SK-N-SH (cell line): ENCODE data around the gene RAB17. TPM values are rescaled to one million over a fixed set of nuclear protein-coding genes. Genes with fewer than 3 reads are reported as not detected.

ENCODE experiments used
- CTCF ChIA-PET: fragments of 300-600, 350-600 bp; formaldehyde crosslinking; extraction: SDS; loops from one replicate; lab custom pipeline; 2021; lab: Yijun Ruan, JAX
- POLR2A ChIA-PET: fragments of 350-600 bp; sonication (Branson Sonifier 250); formaldehyde crosslinking; extraction: SDS; loops from one replicate; lab custom pipeline; 2020; ENCODE audit warnings: antibody characterized with exemption, inconsistent platforms; lab: Yijun Ruan, JAX
- DNase-seq: peaks from one replicate; pipeline ENCODE4 v3.0.0; 2012
- H2AFZ ChIP-seq: fragments of 200-600 bp; sonication (generic); 2 replicates; pipeline ENCODE4 v1.8.1; 2016; ENCODE audit warnings: antibody characterized with exemption, mild to moderate bottlenecking, low read depth
- H3F3A ChIP-seq: fragments of 200-600 bp; sonication (generic); replicated peaks from 2 replicates; pipeline ENCODE3; 2016; ENCODE audit warnings: antibody characterized with exemption, mild to moderate bottlenecking; ENCODE audit not compliant: insufficient read depth
- H3K27ac ChIP-seq, 2 experiments: fragments of 200-500 bp in 1 of 2; fragments of 200-600 bp in 1 of 2; sonication (Bioruptor generic) in 1 of 2; sonication (generic), shearing (Covaris generic) in 1 of 2; 2 replicates each; pipeline versions ENCODE4 v1.5.1 to v1.6.1; 2014 to 2016; ENCODE audit warnings: low read depth in 2 of 2, inconsistent platforms in 1 of 2, low read length in 1 of 2, mild to moderate bottlenecking in 1 of 2, mixed read lengths in 1 of 2
- H3K27me3 ChIP-seq: fragments of 200-600 bp; sonication (generic), shearing (Covaris generic); 2 replicates; pipeline ENCODE4 v1.6.1; 2016; ENCODE audit warnings: mixed run types; ENCODE audit not compliant: insufficient read depth
- H3K36me3 ChIP-seq, 2 experiments: fragments of 200-500 bp in 1 of 2; fragments of 200-600 bp in 1 of 2; sonication (Bioruptor generic) in 1 of 2; sonication (generic) in 1 of 2; replicated peaks in 1 of 2; 2 replicates each; pipeline versions ENCODE3 to v1.5.1; 2014 to 2016; ENCODE audit warnings: low read length in 1 of 2, mild to moderate bottlenecking in 1 of 2; ENCODE audit not compliant: insufficient read depth in 2 of 2, control insufficient read depth in 1 of 2
- H3K4me1 ChIP-seq, 2 experiments: fragments of 200-500 bp in 1 of 2; fragments of 200-600 bp in 1 of 2; sonication (Bioruptor generic) in 1 of 2; sonication (generic), shearing (Covaris generic) in 1 of 2; 2 replicates each; pipeline versions ENCODE4 v1.5.1 to v1.6.1; 2014 to 2016; ENCODE audit warnings: low read depth in 1 of 2, low read length in 1 of 2, mixed run types in 1 of 2; ENCODE audit not compliant: insufficient read depth in 2 of 2, control insufficient read depth in 1 of 2
- H3K4me2 ChIP-seq: fragments of 200-600 bp; sonication (generic), shearing (Covaris generic); 2 replicates; pipeline ENCODE4 v1.6.1; 2017; ENCODE audit warnings: mixed run types
- H3K4me3 ChIP-seq, 2 experiments: fragments of 200-500 bp in 1 of 2; fragments of 200-600 bp in 1 of 2; sonication (Bioruptor generic) in 1 of 2; sonication (generic), shearing (Covaris generic) in 1 of 2; 2 replicates each; pipeline versions ENCODE4 v1.5.1 to v1.8.1; 2014 to 2016; ENCODE audit warnings: low read depth in 2 of 2, inconsistent platforms in 1 of 2, low read length in 1 of 2, mild to moderate bottlenecking in 1 of 2, mixed read lengths in 1 of 2, moderate library complexity in 1 of 2
- H3K79me2 ChIP-seq: fragments of 200-600 bp; sonication (generic); 2 replicates; pipeline ENCODE4 v1.8.1; 2017; ENCODE audit warnings: mild to moderate bottlenecking; ENCODE audit not compliant: insufficient read depth
- H3K9ac ChIP-seq: fragments of 200-600 bp; sonication (generic); 2 replicates; pipeline ENCODE4 v1.6.1; 2017; ENCODE audit warnings: mixed run types
- H3K9me2 ChIP-seq: fragments of 200-600 bp; sonication (generic); 2 replicates; pipeline ENCODE4 v1.6.1; 2017; ENCODE audit warnings: mixed run types
- H3K9me3 ChIP-seq: fragments of 200-600 bp; sonication (generic); 2 replicates; pipeline ENCODE4 v1.6.1; 2017; ENCODE audit warnings: mixed run types, mild to moderate bottlenecking, moderate library complexity
- H4K20me1 ChIP-seq: fragments of 200-600 bp; sonication (generic); 2 replicates; pipeline ENCODE4 v1.6.1; 2017; ENCODE audit warnings: mild to moderate bottlenecking, mixed run types; ENCODE audit not compliant: insufficient read depth
- CTCF ChIP-seq: fragments of 200-600 bp; sonication (generic); IDR thresholded peaks from 2 replicates; pipeline ENCODE4 v1.6.1; 2017; ENCODE audit warnings: antibody characterized with exemption, mild to moderate bottlenecking, moderate library complexity
- EP300 ChIP-seq, 2 experiments: IDR thresholded peaks; 2 replicates each; pipeline versions ENCODE4 v1.4.0 to v1.6.1; 2012; ENCODE audit warnings: borderline replicate concordance in 1 of 2, low read depth in 1 of 2, low read length in 1 of 2
- GABPA ChIP-seq: IDR thresholded peaks from 2 replicates; pipeline ENCODE4 v1.4.0; 2012; ENCODE audit warnings: low read depth, mild to moderate bottlenecking
- NRF1 ChIP-seq: IDR thresholded peaks from 2 replicates; pipeline ENCODE4 v1.6.1; 2012; ENCODE audit warnings: low read depth, mild to moderate bottlenecking, low read length
- RFX5 ChIP-seq: IDR thresholded peaks from 2 replicates; pipeline ENCODE4 v1.6.1; 2012; ENCODE audit warnings: mild to moderate bottlenecking, improper control_type of control experiment, low read length
- TEAD4 ChIP-seq: IDR thresholded peaks from 2 replicates; pipeline ENCODE4 v1.4.0; 2012; ENCODE audit warnings: mild to moderate bottlenecking, borderline replicate concordance; ENCODE audit not compliant: insufficient read depth
- WGBS: methylation state at CpG from one replicate; pipeline ENCODE4 v1.1.6; 2017; ENCODE audit warnings: low lambda C conversion rate; 5-methylcytosine and 5-hydroxymethylcytosine counted together
- polyA plus RNA-seq, 3 experiments: library from polyadenylated mRNA; depleted of rRNA; stranded (reverse); fragments of >200 nt; gene quantifications; 2 replicates each; pipeline ENCODE4 v1.2.3, GENCODE V29; 2012
- TF ChIP-seq, protein P1 (sequence below): IDR thresholded peaks from 2 replicates; pipeline ENCODE4 v1.4.0; 2012; ENCODE audit warnings: low read depth, borderline replicate concordance
- TF ChIP-seq, protein P2 (sequence below): IDR thresholded peaks from 2 replicates; pipeline ENCODE4 v1.6.1; 2012; ENCODE audit warnings: mild to moderate bottlenecking, low read depth, low read length, moderate library complexity
- TF ChIP-seq, protein P3 (sequence below): fragments of 150-350 bp; IDR thresholded peaks from 2 replicates; pipeline ENCODE4 v1.6.1; 2017; ENCODE audit warnings: antibody characterized with exemption, low read length, low read depth, borderline replicate concordance

RAB17 gene
- polyA plus RNA-seq, 1 of the 3 experiments (the other 2 are of a cell fraction), result 0.10 TPM

GRCh38 chr2:237541243-237541642 lies 49.3 kb downstream of the RAB17 start:
- H3K27me3 ChIP-seq, result no peaks in the 10 kb centered on the region
- H4K20me1 ChIP-seq, result no peaks in the 10 kb centered on the region
- H2AFZ ChIP-seq, result no peak overlapping the region
- ChIA-PET CTCF (interaction anchor here (1.2 to 4.7 kb wide), 3 partner anchors 19 to 31 kb away, joined by 3 to 28 read pairs (median 9); no protein-coding TSS in a partner anchor), POLR2A (no interaction called here)
- no peak overlapping the region for H3K9ac ChIP-seq
- no peaks in the 10 kb centered on the region for H3K9me2 ChIP-seq
- H3K4me1 ChIP-seq, result peaks cover 0 to 8% of the 10 kb centered on the region in 2 experiments; a peak in 1 of 4 replicates
- no peaks in the 10 kb centered on the region for H3K9me3 ChIP-seq
- H3K27ac ChIP-seq, result no peak overlapping the region
- no peak overlapping the region for H3K4me2 ChIP-seq
- DNase-seq, result no peak
- H3K4me3 ChIP-seq, result no peak overlapping the region
- TF ChIP-seq RFX5 (no peak), EP300 (IDR thresholded peaks at IDR 0.05; ENCODE audit: borderline replicate concordance in 1 of 2, low read depth in 1 of 2, low read length in 1 of 2) (no peak), NRF1 (no peak), CTCF (no peak), GABPA (no peak), TEAD4 (no peak)
- TF ChIP-seq, protein P1, sequence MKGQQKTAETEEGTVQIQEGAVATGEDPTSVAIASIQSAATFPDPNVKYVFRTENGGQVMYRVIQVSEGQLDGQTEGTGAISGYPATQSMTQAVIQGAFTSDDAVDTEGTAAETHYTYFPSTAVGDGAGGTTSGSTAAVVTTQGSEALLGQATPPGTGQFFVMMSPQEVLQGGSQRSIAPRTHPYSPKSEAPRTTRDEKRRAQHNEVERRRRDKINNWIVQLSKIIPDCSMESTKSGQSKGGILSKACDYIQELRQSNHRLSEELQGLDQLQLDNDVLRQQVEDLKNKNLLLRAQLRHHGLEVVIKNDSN, result no peak
- TF ChIP-seq, protein P2, sequence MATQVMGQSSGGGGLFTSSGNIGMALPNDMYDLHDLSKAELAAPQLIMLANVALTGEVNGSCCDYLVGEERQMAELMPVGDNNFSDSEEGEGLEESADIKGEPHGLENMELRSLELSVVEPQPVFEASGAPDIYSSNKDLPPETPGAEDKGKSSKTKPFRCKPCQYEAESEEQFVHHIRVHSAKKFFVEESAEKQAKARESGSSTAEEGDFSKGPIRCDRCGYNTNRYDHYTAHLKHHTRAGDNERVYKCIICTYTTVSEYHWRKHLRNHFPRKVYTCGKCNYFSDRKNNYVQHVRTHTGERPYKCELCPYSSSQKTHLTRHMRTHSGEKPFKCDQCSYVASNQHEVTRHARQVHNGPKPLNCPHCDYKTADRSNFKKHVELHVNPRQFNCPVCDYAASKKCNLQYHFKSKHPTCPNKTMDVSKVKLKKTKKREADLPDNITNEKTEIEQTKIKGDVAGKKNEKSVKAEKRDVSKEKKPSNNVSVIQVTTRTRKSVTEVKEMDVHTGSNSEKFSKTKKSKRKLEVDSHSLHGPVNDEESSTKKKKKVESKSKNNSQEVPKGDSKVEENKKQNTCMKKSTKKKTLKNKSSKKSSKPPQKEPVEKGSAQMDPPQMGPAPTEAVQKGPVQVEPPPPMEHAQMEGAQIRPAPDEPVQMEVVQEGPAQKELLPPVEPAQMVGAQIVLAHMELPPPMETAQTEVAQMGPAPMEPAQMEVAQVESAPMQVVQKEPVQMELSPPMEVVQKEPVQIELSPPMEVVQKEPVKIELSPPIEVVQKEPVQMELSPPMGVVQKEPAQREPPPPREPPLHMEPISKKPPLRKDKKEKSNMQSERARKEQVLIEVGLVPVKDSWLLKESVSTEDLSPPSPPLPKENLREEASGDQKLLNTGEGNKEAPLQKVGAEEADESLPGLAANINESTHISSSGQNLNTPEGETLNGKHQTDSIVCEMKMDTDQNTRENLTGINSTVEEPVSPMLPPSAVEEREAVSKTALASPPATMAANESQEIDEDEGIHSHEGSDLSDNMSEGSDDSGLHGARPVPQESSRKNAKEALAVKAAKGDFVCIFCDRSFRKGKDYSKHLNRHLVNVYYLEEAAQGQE, result no peak
- TF ChIP-seq, protein P3, sequence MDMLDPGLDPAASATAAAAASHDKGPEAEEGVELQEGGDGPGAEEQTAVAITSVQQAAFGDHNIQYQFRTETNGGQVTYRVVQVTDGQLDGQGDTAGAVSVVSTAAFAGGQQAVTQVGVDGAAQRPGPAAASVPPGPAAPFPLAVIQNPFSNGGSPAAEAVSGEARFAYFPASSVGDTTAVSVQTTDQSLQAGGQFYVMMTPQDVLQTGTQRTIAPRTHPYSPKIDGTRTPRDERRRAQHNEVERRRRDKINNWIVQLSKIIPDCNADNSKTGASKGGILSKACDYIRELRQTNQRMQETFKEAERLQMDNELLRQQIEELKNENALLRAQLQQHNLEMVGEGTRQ, result no peak
- peaks cover 3 to 43% of the 10 kb centered on the region in 2 experiments for H3K36me3 ChIP-seq
- WGBS, result 90% methylated on average over 4 of the region's 5 CpGs
- H3K79me2 ChIP-seq, result no peaks in the 10 kb centered on the region
- H3F3A ChIP-seq, result peaks cover 8% of the 10 kb centered on the region
